HG02938 (cell line): Measurements from ENCODE around the gene BAG5.
"Not testable (repeated sequence)": the region's sequence is repeated elsewhere in the genome, so short reads cannot be mapped to it uniquely, and the experiment has no call there.

Experiments
- ATAC-seq: cut with Tn5 transposase; IDR thresholded peaks from one replicate; pipeline ENCODE4 v1.9.1; 2021; ENCODE audit warnings: mild to moderate bottlenecking, moderate library complexity; ENCODE audit not compliant: unreplicated experiment

Gene BAG5

DNA sequence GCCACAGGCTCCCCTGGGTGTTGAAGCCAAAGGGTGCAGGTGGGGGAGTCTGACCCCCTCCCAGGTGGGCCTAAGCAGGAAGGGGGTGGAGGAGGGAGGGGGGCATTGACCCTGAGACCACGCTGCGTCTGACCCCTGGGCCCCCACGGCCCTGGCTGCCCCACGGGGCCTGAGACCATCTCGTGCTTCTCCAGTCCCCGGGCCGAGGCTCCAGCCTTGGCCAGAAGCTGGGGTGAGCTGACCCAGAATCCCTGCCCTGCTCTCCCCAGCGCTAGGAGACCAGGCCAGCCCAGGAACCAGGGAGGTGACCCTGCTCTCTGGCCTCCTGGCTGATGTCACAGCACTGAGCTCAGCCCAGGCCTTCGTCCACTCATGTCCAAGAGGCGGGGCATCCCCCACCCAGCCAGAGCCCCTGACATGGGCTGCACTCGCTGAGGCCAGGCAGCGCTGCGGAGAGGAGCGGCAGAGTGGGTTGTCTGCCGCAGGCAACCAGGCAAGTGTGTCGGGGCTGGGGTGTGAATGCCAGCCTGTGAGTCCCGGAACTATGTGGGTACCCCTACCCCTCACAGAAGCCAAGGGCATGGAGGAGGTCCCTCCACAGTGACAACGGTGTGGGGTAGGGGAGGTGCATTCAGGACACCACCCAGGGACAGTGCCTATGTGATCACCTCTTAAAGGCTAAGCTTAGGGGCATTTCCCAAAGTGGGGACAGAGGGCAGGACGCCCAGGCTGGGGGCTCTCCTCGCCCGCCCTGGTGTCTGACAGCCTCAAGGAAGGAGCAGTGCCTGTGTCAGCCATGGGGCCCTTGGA, 27.2 kb downstream of the BAG5 start:
- ATAC-seq: no peak

DNA sequence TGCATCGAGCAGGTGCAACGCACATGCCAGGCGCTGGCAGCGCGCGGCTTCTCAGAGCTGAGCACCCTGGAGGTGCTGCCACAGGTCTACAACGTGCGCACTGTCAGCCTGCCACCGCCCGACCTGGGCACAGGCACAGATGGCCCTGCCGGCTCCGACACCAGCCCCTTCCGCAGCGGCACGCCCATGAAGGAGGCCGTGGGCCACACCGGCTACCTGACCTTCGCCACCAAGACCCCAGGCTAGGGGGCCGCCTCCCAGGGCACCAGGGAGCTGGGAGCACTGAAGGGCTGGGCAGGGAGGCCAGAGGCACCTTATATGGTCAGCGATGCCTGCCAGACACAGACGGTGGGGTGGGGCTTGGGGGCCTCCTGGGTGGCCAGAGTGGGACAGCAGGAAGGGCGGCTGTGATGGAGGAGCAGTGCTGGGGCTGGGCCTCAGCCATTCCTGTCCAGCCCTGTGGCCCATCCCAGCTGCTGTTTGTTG, 27.8 kb downstream of the BAG5 start:
- no peak for ATAC-seq

DNA sequence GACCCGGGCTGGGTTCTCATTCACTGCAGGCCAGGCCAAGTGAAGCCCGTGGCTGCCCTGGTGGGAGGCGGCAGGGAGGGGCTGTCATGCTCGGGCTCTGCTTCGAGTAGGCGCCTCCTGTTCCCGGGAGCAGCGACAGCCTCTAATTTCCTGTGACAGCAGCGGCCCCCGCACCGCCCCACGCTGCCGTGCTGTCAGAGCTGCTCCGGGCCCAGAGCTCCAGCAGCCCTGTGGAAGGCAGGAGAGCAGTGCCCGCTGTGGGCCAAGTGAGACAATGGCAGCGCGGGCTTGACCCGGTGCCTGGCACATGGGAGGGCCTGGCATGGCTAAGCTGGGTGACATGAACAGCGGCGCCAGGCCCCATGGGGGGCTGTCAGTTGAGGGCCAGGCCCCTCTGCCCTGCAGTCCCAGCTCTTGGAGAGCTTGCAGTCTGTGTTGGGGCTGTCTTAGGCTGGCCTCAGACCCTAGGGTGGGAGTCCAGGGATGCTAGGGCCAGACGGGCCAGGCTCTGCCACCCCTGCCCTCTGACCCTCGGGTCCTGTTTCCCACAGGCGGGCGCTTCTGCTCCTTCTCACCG, 28.4 kb downstream of the BAG5 start:
- ATAC-seq: no peak

DNA sequence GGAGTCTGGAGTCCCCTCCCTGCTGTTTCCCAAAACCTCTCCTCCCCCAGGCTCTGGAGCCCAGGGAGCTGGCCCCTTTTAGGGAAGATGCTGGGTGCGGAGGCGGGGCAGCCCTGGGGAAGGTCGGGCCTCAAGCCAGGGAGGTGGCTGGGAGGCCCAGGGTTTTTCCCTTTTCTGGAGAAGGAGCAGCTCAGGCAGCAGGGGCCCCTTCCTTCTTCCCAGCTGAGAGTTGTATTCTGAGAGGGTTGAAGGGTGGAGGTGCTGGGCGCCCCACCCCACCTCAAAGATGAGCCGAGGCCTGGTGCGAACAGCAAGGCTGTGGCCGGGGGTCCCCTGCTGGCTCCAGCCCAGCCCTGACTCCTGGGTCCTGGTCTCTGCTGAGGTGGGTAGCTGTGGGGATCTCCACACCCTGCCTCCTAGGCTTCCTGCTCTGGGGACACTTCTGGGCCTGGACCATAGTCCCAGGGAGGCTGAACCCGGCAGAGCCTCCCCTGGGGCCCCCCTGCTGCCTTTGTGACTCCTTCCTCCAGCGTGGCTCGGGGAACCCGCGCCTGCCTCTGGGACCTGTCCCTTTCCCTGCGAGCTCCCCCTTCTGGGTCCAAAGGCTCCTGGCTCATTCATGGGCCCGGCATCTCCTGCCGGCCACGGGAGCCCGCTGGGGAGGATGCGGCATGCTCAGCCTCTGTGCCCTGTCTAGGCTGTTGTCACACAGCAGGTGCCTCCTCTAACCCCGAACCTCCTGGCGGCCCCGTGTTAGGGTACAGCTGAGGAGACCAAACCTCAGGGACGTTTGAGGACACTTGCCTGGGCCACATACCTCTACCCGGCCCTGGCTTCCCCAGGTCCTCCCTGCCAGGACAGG, 29.1 kb downstream of the BAG5 start:
- ATAC-seq: no peak

DNA sequence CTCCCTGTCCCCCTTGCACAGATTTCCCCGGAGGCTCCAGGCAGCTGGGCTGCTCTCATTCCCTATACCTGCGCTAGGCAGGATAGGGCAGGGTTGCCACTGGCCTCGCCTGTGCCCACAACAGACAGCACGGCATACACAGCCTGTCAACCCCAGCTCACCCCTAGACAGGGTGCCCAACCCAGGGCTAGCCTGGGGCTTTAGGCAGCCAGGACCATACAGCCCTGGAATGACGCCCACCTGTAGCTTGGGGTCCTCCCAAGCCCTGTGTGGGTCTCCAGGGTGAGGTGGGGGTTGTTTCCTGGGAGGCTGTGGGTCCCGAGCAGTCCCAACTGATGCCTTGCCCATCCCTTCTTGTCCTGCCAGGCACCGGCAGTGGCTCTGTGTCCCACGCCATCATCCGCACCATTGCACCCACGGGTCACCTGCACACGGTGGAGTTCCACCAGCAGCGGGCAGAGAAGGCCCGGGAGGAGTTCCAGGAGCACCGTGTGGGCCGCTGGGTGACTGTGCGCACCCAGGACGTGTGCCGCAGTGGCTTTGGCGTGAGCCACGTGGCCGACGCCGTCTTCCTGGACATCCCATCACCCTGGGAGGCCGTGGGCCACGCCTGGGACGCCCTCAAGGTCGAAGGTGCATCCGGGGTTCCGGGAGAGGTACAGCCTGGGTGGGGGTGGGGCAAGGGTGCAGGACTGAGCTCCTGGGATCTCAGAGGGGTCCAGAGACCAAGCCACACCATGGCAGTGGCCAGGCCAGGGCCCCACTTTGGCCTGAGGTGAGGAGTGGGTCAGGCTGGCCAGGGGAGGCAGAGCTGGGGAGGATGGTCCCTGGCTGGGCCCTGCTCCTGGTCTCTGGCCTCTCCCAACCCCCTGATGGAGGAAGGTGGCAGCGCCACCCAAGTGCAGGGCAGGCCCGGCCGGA, 30.0 kb downstream of the BAG5 start:
- no peak for ATAC-seq

DNA sequence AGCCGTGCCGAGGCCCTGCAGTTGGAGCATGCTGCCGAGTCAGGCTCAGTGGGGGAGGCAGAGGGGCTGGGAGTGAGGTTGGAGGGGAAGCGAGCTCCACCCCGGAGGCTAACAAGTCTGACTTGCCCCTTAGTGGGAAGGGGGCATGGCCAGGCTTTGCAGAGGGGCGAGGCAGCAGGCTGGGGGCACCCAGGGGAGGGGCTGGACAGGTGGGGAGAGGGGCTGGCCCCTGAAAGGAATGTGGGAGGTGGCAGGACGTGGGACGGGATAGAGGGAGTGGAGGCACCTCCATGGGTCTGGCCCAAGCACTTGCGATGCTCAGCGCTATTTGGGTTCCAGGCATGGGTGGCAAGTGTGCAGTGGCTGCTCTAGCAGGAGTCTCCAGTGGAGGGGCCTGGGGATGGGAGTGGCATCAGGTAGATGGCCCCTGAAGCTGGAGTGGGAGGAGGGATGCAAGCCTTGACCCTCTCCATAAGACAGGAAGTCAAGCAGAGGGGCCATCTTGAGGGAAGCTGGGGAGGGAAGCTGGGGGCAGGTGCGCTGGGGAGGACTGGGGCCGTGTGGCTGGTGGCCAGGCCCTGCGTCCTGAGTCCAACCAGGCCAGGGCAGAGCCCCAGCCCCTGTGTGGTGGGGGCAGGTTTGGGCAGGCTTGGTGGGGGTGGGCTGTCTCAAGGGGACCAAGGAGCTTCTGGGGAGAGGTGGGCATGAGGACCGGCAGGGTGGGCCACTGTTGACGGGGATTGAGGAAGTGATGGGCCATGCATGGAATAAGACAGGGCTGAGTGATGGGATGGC, 30.8 kb downstream of the BAG5 start:
- no peak for ATAC-seq

DNA sequence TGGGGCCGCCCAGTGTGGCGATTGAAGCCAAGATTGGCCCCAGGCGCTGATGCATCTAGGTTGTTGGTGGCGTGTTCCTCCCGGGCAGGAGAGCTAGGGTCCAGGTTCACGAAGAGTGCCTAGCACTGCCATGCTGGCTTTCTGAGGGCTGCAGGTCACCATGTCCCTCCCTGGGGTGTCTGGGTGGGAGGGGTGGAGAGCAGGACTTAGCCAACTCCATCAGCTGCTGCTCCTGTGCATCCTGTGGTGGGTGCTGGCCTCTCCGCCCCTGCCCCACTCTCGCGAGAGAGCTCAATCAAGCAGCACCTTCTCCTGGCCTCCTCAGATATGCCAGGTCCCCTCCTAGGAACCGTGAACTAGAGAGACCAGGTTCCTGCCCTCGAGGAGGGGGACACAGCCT, 31.6 kb downstream of the BAG5 start:
- no peak for ATAC-seq

DNA sequence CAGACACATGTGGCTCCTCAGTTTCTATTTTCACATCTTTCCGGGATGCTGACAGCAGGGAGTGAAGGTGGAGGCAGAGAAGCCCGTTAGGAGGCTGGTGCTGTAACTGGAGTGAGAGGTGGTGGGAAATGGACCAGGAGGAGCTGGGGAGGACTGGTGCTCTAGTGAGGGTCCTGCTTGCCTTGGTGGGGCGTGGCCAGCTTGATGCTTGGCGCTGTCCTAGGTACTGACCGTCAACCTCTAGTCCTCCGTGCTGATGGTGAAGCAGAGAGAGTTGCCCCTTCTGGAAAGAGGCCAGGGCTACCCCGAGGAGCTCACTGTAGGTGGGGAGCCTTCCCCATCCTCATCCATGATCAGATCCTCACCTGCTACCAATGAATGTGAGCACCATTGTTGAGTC, 32.1 kb downstream of the BAG5 start:
- no peak for ATAC-seq

DNA sequence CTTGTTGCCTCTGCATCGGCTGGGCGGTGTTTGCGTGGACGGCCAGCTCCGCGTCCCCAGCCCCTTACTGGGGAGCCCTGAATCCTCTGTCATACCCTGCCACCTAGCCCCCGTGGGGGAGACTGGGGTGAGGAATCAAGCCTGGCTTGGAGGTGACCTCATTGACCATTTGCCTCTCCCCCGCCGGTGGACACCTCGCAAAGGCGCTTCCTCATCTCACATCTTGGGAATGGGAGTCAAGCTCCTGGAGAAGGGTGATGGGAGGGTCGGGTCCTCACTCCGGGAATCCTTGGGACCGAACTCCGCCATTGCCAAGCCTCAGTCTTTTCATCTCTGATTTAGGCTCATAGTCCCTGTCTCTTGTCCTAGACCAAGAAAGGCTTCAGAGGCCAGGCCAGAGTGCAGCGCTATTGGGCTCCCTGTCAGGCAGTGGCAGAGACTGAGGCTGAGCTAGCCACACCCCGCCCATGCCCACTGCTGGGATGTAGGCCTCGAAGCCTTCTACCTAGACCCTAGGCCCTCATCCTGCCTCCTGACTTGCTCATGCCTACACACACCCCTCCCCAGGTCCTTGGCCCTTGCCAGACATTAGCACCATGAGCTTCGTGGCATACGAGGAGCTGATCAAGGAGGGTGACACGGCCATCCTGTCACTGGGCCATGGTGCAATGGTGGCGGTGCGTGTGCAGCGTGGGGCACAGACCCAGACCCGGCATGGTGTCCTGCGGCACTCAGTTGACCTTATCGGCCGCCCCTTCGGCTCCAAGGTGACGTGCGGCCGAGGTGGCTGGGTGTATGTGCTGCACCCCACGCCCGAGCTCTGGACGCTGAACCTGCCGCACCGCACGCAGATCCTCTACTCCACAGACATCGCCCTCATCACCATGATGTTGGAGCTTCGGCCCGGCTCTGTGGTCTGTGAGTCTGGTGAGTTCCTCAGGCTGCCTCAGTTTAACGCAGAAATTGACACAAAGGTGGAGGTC, 32.8 kb downstream of the BAG5 start:
- ATAC-seq: no peak

DNA sequence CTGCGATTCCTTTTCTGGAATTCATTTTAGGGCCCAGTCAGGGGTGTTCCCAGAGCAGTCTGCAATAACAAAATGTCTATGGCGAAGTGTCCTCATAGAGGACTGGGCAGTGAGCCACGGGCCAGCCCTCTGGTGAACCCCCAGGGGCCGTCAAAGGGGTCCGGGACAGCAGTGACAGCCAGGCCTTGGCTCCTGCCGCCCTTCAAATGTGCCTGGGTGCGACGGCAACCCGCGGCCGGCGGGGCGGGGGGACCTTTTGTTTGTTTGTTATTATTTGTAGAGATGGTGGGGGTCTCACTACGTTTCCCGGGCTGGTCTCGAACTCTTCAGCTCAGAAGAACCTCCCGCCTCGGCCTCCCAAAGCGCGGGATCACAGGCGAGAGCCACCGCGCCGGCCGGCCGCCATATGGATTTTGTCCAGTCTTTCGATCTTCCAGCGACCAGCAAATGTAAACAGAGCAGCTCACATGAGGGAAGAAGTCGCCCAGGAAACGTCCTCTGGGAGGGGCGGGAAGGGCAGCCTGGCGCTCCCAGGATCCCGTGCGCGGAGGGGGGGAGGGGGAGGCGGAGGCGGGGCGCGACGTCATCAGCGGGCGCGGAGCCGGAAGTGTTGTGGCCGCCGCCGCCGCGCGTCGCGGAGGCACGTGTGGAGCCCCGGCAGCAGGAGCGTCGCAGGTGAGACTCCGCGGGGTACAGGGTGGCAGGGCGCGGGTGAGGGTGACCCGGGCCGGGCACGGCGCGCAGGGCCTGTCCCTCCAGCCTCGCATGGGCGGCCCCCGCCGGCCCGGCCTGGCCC, 33.7 kb downstream of the BAG5 start, which contains the start of gene TRMT61A:
Gene TRMT61A, plus strand, starts transcription at position 610 of the 796 bp plus-strand sequence. CDS start 783 bp downstream, outside the sequence.
- no peak for ATAC-seq

DNA sequence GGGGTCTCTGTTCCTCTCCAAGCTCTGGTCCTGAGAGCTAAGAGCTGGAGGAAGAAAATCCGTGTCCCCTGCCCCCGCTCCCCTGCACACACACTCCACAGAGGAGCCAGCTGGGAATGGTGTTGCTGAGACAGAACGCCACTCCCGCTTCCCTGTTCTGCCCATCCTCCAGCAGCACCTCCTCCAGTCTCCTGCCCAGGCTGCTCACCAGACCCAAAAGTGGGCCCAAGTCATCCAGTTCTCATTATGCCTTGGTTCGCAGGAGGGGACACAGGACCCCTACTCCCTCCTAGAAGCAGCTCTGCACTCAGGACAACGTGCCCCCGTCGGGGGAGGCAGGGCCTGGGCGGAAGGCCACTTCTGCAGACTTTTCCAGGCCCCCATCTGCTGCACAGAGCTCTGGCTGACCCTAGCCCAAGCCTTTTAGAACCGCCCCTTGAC, 34.3 kb downstream of the BAG5 start:
- no peak for ATAC-seq

DNA sequence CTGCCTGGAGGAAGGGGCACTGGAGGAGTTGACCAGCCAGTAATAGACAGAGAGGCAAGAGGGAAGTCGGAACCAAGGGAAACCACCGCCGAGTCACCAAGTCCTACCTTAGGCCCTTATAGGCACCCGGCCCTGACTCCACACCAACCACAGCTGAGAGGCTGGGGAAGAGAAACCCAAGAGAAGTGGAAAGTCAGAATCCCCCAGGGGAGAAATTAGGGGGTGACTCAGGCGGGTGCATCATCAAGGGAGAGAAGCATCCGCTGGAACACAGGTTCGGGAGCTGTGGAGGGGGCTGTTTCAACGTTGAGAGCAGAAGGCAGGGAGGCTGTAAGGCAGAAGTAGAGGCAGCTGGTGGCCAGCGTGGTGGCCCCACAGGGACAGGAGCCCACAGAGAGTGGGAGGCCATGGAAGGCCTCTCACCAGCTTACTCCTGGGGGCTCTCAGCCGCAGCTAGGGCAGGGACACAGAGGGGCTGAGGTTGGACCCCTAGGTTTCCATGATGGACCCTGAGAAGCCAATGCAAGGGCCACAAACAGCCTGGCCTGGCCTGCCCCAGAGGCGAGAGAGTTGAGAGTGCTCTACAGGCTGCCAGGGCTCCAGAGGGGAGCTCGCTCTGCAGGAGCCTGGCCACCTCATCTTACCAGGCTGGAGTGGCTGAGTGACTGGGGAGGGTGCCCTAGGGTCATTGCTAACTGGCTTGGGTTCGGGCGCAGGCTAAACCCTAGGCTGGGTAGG, 34.9 kb downstream of the BAG5 start:
- ATAC-seq: no peak

DNA sequence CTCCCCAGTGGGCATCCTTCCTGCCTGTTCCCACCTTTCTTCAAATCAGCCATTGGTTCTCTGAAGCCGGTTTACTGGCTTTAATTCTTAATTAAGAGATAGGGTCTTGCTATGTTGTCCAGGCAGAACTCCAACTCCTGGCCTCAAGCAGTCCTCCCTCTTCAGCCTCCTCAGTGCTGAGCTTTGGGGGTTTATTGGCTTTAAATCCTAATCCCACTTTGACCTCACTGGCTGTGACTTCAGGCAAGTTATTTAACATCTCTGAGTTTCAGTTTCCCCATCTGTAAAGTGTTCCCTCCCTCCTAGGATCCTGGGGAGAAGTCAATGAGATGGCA, 35.6 kb downstream of the BAG5 start:
- no peak for ATAC-seq

DNA sequence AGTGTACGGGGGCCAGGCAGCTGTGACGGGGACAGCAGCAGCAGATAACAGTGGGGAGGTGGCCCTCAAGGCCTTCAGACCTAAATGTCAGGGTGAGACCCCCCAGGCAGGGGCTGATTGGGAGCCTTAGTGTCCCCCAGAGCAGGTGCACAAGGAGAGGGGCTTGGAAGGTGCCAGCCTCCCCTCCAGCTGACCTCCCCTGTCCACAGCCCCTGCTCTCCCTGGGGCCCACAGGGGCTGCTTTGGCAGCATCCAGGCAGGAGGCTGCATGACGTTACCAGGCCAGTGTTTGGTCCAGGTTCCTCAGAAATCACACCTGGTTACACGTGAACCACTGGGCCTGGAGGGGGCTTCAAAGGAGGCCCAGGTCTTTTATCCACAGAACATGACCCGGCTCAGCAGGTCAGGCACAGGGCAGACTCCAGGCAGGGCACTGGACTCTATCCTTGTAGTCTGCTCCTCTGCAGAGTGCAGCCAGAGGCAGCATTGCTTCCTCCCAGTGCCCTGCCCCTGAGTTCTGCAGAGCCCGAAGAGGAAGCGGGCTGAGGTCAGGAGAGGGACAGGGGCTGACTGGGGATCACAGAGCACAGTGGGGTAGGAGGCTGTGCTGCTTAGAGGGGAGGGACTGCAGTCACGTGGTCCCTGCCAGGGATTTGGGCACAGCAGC, 36.1 kb downstream of the BAG5 start:
- ATAC-seq: no peak

DNA sequence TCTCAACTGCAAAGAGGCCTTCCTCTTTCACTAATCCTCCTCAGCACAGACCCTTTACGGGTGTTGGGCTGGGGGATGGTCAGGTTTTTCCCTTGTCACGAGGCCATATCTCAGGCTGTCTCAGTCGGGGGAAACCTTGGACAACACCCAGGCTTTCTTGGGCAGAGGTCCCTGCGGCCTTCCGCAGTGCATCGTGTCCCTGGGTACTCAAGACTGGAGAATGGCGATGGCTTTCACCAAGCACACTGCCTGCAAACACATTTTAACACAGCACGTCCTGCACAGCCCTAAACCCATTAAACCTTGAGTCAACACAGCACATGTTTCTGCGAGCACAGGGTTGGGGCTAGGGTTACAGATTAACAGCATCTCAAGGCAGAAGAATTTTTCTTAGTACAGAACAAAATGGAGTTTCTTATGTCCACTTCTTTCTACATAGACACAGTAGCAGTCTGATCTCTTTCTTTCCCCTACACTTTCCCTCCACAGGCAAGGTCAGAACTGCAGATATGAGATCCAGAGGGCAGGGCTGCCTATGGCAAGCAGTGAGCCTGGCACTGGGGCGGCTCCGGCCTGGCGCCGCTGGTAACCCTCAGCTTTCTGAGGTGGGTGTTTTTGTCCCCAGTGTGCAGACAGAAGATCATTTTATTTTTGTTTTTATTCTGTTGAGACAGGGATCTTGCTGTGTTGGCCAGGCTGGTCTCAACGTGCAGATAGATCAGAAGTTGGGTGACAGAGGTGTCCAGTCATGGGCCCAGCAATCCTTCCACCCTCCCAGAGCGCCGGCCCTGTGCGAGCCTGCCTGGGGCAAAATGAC, 36.8 kb downstream of the BAG5 start:
- ATAC-seq: not testable (repeated sequence)
